Measurements from ENCODE around the gene GLRA3.

GLRA3 gene

DNA sequence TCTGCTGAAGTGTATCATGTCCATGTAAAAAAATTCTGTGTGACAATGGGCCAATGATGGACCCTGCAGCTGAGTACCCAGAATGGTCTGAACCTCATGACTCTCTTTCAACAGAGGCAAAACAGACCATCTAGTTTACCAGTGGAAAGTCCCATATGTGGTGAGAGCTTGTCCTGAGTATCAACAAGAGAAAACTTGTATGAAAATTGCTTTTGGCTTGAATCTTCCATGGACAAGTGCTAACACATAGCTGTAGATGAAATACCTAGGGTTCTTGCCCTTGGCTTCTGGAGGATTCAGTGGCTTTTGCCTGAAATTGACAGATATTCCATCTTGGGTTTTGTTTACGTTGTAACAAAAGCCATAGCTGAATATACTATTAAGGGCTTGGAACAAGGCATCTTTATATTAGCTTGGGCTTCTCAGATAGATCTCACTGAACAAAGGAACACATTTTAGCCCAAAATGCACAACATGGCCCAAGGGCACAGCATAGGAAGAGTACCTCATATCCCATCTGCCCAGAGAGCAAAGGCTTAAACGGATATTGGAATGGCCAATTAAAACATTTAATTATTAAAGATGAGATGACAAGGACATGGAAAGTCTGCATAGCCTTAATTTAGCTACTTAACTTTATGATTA is 178.2 kb downstream of the GLRA3 start:
- no peak for TF ChIP-seq SNAI2 (CRISPR knock-in tag; IDR thresholded peaks at IDR 0.05)
- TF ChIP-seq GLIS3 (CRISPR knock-in tag; IDR thresholded peaks at IDR 0.05): no peak
- TF ChIP-seq PATZ1 (CRISPR knock-in tag; IDR thresholded peaks at IDR 0.05; ENCODE audit: borderline replicate concordance): no peak
- TF ChIP-seq TOX (CRISPR knock-in tag; IDR thresholded peaks at IDR 0.05; ENCODE audit: borderline replicate concordance): no peak
- no peak for TF ChIP-seq ZC3H10 (CRISPR knock-in tag; IDR thresholded peaks at IDR 0.05)
- TF ChIP-seq, protein P1, sequence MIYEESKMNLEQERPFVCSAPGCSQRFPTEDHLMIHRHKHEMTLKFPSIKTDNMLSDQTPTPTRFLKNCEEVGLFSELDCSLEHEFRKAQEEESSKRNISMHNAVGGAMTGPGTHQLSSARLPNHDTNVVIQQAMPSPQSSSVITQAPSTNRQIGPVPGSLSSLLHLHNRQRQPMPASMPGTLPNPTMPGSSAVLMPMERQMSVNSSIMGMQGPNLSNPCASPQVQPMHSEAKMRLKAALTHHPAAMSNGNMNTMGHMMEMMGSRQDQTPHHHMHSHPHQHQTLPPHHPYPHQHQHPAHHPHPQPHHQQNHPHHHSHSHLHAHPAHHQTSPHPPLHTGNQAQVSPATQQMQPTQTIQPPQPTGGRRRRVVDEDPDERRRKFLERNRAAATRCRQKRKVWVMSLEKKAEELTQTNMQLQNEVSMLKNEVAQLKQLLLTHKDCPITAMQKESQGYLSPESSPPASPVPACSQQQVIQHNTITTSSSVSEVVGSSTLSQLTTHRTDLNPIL (CRISPR knock-in tag; IDR thresholded peaks at IDR 0.05; ENCODE audit: low read depth): no peak
- TF ChIP-seq ARNTL (CRISPR knock-in tag; IDR thresholded peaks at IDR 0.05; ENCODE audit: borderline replicate concordance, low read depth): no peak
- no peak for ATAC-seq

DNA sequence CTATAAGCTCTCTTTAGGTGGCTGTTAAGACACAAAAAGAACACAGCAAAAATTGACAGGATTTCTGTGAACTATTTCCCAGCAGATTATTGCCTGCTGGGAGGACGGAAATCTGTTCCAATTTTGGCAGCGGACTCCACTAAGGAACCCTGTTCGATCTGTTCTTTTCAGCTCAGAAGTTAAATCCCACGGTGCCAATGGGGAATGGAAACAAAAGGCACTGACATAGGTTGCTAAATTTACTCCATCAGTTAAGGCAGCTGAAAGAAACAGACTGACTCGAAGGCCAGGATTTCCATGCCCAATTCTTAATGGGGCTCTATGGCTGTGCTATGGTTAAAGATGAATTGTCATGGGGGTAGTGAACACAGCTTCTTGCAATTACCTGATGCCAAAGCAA is 180.2 kb downstream of the GLRA3 start:
- no peak for TF ChIP-seq ESRRG (CRISPR knock-in tag; IDR thresholded peaks at IDR 0.05)
- no peak for TF ChIP-seq CSRNP3 (CRISPR knock-in tag; IDR thresholded peaks at IDR 0.05)
- no peak for TF ChIP-seq BACH2 (CRISPR knock-in tag; IDR thresholded peaks at IDR 0.05; ENCODE audit: borderline replicate concordance)
- no peak for TF ChIP-seq TSHZ2 (CRISPR knock-in tag; IDR thresholded peaks at IDR 0.05)
- no peak for TF ChIP-seq CSDC2 (CRISPR knock-in tag; IDR thresholded peaks at IDR 0.05)
- no peak for TF ChIP-seq ZNF565 (CRISPR knock-in tag; conservative IDR thresholded peaks at IDR 0.05; ENCODE audit: low read depth)
- TF ChIP-seq ZNF70 (CRISPR knock-in tag; IDR thresholded peaks at IDR 0.05): no peak
- no peak for ATAC-seq

GRCh38 chr4:174646326-174646725 is 182.7 kb downstream of the GLRA3 start:
- no peak for ATAC-seq

DNA sequence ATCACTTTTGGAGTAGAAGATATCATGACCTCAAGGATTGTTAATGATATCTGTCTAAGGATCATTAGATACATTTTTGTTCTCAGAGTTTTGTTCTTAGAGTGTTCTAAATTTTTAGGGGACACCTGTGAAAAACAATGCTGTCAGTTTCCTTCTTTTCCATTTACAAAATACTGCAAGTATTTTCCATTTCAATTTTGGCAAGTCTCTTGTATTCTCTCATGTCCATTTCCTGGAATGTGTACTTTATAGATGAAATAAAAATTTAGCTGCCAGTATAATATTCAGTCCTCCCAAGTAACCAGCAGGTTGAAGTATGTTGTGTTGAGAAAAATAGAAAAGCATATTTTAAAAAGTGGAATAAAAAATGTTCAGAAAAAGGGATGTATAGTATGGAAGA is 188.9 kb downstream of the GLRA3 start:
- TF ChIP-seq ESRRG (CRISPR knock-in tag; IDR thresholded peaks at IDR 0.05) (no peak), BACH2 (CRISPR knock-in tag; IDR thresholded peaks at IDR 0.05; ENCODE audit: borderline replicate concordance) (no peak), ZNF565 (CRISPR knock-in tag; conservative IDR thresholded peaks at IDR 0.05; ENCODE audit: low read depth) (no peak), TOX (CRISPR knock-in tag; IDR thresholded peaks at IDR 0.05; ENCODE audit: borderline replicate concordance) (no peak), ZNF8 (CRISPR knock-in tag; IDR thresholded peaks at IDR 0.05) (no peak), RARB (CRISPR knock-in tag; IDR thresholded peaks at IDR 0.05) (no peak), ZFP30 (CRISPR knock-in tag; IDR thresholded peaks at IDR 0.05) (no peak), ARNTL (CRISPR knock-in tag; IDR thresholded peaks at IDR 0.05; ENCODE audit: borderline replicate concordance, low read depth) (no peak), ISL1 (CRISPR knock-in tag; IDR thresholded peaks at IDR 0.05) (no peak), TCF4 (CRISPR knock-in tag; IDR thresholded peaks at IDR 0.05; ENCODE audit: borderline replicate concordance) (no peak), GLIS3 (CRISPR knock-in tag; IDR thresholded peaks at IDR 0.05) (no peak), CSRNP3 (CRISPR knock-in tag; IDR thresholded peaks at IDR 0.05) (no peak), PPARA (CRISPR knock-in tag; IDR thresholded peaks at IDR 0.05; ENCODE audit: borderline replicate concordance) (no peak), OSR1 (CRISPR knock-in tag; IDR thresholded peaks at IDR 0.05) (no peak), ZC3H10 (CRISPR knock-in tag; IDR thresholded peaks at IDR 0.05) (no peak), SNAI2 (CRISPR knock-in tag; IDR thresholded peaks at IDR 0.05) (no peak), ZNF70 (CRISPR knock-in tag; IDR thresholded peaks at IDR 0.05) (no peak)
- TF ChIP-seq, protein P1 (CRISPR knock-in tag; IDR thresholded peaks at IDR 0.05; ENCODE audit: low read depth): no peak
- no peak for ATAC-seq

More at GRCh38 chr4:174646326-174646725, 182.7 kb downstream of the GLRA3 start:
- TF ChIP-seq ZFP30 (CRISPR knock-in tag; IDR thresholded peaks at IDR 0.05) (no peak), GLIS3 (CRISPR knock-in tag; IDR thresholded peaks at IDR 0.05) (no peak)

All from SK-N-SH treated with all-trans-retinoic acid at 6 μM for 48 hours (cell line).